Measurements from ENCODE around the gene XYLT2.

XYLT2 gene

GRCh38 chr17:50352072-50352692 is 6.3 kb downstream of the XYLT2 start:
- no peak for DNase-seq

GRCh38 chr17:50352693-50353599 is 7.0 kb downstream of the XYLT2 start:
- DNase-seq, result no peak

GRCh38 chr17:50353600-50354195 is 7.8 kb downstream of the XYLT2 start:
- DNase-seq, result no peak

- DNase-seq, result no peak
These were observed 8.3 kb downstream of the XYLT2 start for GRCh38 chr17:50354198-50354597.

- DNase-seq, result no peak
These were observed 8.8 kb downstream of the XYLT2 start for GRCh38 chr17:50354776-50355175.

GRCh38 chr17:50355336-50355700 is 9.4 kb downstream of the XYLT2 start:
- no peak for DNase-seq

- DNase-seq, result no peak
These were observed 9.9 kb downstream of the XYLT2 start for GRCh38 chr17:50355701-50356341.

GRCh38 chr17:50356418-50356817 is 10.5 kb downstream of the XYLT2 start:
- no peak for DNase-seq

- DNase-seq, result no peak
These were observed 11.1 kb downstream of the XYLT2 start for GRCh38 chr17:50356892-50357510.

- DNase-seq, result no peak
These were observed 12.3 kb downstream of the XYLT2 start for GRCh38 chr17:50358177-50358576.

GRCh38 chr17:50359005-50359699 is 13.2 kb downstream of the XYLT2 start:
- DNase-seq, result no peak

- DNase-seq, result no peak
These were observed 14.1 kb downstream of the XYLT2 start for GRCh38 chr17:50359998-50360461.

GRCh38 chr17:50360486-50361115 is 14.7 kb downstream of the XYLT2 start:
- DNase-seq, result no peak

GRCh38 chr17:50361561-50362480 is 15.9 kb downstream of the XYLT2 start:
- DNase-seq, result peak; percentile 20

- DNase-seq, result no peak
These were observed 16.7 kb downstream of the XYLT2 start for GRCh38 chr17:50362661-50363060.

GRCh38 chr17:50363217-50364060 is 17.5 kb downstream of the XYLT2 start:
- no peak for DNase-seq

GRCh38 chr17:50364061-50364458 is 18.1 kb downstream of the XYLT2 start:
- DNase-seq, result no peak

GRCh38 chr17:50364715-50365114 is 18.8 kb downstream of the XYLT2 start:
- DNase-seq, result no peak

GRCh38 chr17:50365165-50365564 is 19.2 kb downstream of the XYLT2 start:
- no peak for DNase-seq
